ENCODE data around the gene AS3MT.

DNA sequence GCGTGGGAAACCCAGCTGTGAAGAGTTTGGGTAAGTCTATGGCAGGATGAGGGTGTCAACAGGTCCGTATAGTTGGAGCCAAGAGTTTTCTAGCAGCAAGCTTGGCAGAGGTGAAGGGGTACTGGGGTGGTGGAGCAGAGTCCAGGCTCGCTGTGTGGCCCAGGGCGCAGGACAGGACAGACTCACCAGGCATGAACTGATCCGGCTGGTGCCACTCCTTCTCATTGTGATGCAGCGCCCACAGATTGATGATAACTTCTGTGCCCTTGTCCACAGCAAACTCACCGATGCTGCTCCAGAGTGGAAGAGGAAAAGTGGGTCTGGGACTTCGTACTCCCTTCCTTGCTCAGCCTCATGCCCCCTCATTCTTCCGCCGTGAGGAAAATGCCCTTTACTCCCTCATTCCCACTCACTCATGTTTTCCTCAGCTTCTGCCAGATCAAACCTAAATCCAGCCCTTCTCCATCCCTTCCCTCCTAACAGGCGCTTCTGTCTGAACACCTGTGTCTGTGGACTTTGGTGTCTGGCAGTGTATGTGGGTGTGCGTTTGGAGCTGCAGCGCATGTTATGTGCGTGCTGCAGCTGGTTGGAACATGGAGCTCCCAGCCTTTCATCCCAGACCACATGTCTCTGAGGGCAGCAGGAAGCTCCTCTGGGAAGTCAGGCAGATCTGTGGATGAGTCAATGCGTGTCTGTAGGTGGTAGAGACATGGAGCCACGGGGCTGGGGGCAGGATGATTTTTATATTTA, 37.8 kb upstream of the AS3MT start:
- TF ChIP-seq CTCF (conservative IDR thresholded peaks at IDR 0.05), result no peak
- TF ChIP-seq ZFX (IDR thresholded peaks at IDR 0.05), result no peak

Data from C4-2B (cell line).